Measurements from ENCODE around the gene SYCP2L. TPM values are rescaled to one million over a fixed set of nuclear protein-coding genes. Genes with fewer than 3 reads are reported as not detected.
A peak's percentile ranks its signal among the peaks of the same experiment; 100 is the strongest.
"Not testable (repeated sequence)": the region's sequence is repeated elsewhere in the genome, so short reads cannot be mapped to it uniquely, and the experiment has no call there.

Gene SYCP2L
- total RNA-seq, 1 donor from 2014 or later: 0.17 TPM

DNA sequence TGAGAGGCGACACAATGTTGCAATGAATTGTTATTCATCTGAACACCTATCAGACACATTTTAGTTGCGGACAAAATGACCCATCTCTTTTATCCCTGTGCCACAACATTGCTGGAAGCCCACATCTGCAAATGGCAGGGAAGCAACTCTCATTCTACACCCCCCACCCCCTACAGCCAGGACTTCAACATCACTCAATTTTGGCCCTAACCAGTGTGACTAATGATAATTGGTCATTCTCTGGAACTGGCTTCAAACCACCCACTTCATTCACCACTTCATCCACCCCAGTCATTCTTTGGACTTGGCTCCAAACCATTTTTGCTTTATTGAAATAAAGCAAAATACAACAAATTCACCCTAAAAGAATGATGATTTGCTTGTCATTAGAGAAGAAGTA, 6.5 kb upstream of the SYCP2L start:
- DNase-seq: no peak

GRCh38 chr6:10882253-10882630, 4.6 kb upstream of the SYCP2L start:
- not testable (repeated sequence) for DNase-seq

DNA sequence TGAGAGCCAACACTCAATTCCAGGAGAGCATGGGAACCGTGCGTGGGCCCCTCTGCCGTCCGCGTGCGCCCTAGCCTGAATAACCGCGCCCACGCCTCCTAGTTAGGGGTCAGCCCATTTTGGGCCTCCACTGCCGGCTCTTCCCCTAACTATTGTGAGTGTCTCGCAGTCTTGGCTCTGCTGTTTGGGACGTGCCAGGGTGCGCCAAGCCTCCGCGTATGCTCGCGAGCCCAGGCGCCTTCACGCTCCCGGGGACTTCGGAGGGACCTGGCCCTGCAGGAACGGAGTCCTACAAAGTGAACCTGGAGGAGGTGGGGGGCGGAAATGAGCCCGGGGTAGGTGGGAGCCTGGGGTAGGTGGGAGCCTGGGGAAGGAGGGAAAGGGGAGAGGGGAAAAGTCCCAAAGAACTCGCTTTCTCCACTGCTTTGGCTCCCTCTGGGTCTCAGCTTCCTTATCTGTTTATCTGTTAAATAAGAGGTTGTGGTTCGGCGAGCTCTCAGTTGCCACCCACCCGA, 4.1 kb upstream of the SYCP2L start:
- DNase-seq: no peak

- DNase-seq: no peak
Observed at GRCh38 chr6:10883312-10884244, 3.3 kb upstream of the SYCP2L start.

DNA sequence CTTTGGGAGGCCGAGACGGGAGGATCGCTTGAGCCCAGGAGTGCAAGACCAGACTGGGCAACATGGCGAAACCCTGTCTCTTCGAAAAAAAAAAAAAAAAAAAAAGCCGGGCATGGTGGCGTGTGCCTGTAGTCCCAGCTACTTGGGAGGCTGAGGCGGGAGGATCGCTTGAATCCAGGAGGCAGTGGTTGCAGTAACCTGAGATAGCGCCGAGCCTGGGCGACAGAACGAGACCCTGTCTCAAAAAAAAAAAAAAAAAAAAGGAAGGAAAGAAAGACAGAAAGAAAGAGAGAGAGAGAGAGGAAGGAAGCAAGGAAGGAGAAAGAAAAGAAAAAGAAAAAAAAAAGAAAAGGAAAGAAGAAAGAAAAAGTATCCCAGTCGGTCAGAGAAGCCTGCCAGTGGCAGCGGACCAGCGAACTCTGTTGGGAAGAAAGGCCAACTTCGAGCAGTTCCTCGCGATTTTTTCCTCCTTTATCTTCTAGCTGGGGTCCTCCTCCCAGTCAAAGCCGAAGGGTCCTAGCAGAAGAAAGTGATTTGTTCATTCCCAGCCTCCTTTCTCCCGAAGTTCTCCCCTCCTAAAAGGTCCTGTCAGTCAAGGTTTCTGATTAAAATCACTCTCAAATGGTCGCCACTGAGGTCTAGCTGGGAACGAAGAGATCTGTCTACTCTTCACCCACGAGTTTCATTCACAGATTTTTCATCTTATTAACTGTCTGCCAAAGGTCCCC, 2.4 kb upstream of the SYCP2L start:
- no peak for DNase-seq

DNA sequence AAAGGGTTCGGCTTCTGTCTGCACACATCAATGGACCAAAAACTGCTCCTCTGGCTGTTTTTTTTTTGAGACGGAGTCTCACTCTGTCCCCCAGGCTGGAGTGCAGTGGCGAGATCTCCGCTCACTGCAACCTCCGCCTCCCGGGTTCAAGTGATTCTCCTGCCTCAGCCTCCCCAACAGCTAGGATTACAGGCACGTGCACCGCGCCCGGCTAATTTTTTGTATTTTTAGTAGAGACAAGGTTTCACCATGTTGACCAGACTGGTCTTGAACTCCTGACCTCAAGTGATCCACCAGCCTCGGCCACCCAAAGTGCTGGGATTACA, 524 bp upstream of the SYCP2L start:
- DNase-seq: not testable (repeated sequence)

DNA sequence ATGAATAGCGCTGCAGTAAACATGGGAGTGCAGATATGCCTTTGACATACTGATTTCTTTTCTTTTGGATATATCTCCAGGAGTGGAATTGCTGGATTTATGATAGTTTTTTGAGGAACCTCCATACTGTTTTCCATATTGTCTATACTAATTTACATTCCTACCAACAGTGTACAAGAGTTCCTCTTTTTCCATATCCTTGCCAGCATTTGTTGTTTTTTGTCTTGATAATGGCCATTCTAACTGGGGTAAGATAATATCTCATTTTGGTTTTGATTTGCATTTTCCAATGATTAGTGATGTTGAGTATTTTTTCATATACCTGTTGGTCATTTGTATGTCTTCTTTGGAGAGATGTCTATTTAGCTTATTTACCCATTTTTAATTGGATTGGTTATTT, 3.3 kb downstream of the SYCP2L start:
- no peak for DNase-seq

GRCh38 chr6:10891960-10892359, 5.1 kb downstream of the SYCP2L start:
- DNase-seq: no peak

- DNase-seq: no peak
Observed at GRCh38 chr6:10894958-10895357, 8.1 kb downstream of the SYCP2L start.

- no peak for DNase-seq
Observed at GRCh38 chr6:10896691-10897090, 9.8 kb downstream of the SYCP2L start.

DNA sequence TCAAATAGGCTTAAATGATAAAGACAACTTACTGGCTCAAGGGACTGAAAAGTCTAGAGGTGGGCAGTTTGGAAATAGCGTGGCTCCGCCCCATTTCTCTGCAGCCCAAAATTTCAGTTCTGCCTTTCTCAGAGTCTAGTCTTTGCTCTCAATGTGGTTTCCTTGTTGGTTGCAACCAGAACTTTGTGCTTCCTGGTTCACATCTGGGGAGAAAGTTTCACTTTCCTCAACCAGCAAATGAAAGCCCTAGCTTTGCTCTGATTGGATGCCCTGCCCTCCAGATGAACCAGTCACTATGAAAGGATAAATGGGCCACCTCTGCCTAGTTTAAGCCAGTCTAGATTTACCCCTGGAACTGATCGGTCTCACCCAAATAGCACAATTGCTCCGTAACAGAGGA, 14.9 kb downstream of the SYCP2L start:
- no peak for DNase-seq

DNA sequence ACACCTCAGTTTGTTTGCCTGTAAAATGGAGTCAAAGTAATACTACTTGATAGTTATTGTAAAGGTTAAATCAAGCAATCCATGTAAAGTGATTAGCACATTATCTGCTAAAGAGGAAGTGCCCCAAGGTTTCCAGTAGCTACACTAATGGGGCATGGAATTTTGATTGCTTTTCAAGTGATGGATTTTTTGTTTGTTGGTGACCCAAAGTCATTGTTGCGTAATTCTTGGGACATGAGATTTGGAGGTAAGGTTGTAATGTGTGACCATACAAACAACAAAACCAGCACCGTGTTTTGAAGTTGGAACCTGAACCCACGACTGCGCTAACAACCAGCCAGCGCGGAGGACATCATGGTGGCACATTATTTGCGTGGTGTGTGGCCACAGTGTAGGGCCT, 17.2 kb downstream of the SYCP2L start:
- no peak for DNase-seq

DNA sequence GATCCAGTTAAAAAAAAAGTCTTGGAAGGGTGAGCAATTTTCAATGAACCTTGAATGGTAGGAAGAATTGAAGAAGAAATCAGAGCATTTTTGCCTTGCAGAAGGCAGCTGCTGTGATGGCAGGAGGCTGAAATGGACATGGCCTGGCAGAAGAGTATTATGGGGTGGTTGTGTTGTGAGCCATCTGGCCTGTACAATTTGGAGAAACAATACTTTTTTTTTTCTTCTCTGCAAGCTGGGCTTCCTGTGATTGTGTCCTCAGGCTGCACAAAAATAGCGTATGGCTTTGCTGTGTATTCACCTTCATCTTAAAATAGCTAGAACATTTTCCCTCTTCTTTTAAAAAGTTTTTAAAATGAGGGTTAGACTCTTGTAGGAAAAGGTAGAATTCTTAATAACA, 21.4 kb downstream of the SYCP2L start:
- peak; percentile 62 for DNase-seq

DNA sequence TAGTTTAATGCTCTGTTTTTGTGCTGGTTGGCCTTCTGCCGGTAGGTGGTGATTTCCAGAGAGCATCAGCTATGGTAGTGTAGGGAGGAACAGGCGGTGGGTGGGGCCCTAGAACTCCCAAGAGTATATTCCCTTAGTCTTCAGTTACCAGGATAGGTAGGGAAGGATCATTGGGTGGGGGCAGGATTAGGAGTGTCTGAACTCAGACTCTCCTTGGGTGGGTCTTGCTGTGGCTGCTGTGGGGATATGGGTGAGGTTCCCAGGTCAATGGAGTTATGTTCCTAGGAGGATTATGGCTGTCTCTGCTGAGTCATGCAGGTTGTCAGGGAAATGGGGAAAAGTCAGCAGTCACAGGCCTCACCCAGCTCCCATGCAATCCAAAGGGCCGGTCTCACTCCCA, 32.7 kb downstream of the SYCP2L start:
- DNase-seq: not testable (repeated sequence)

- no peak for DNase-seq
Observed at GRCh38 chr6:10933126-10933525, 46.3 kb downstream of the SYCP2L start.

DNA sequence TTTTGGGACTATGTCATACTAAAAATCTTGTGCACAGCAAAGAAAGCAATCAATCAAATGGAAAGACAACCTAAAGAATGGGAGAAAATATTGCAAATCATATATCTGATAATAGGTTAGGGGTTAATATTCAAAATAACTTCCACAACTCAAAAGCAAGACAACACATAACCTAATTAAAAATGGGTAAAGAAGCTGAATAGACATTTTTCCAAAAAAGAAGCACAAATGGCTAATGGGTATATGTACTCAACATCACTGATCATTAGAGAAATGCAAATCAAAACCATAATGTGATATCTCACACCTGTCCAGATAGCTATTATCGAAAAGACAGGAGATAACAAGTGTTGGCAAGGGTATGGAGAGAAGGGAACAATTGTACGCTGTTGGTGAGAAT, 53.0 kb downstream of the SYCP2L start:
- no peak for DNase-seq

GRCh38 chr6:10945845-10946244, 59.0 kb downstream of the SYCP2L start:
- DNase-seq: no peak

DNA sequence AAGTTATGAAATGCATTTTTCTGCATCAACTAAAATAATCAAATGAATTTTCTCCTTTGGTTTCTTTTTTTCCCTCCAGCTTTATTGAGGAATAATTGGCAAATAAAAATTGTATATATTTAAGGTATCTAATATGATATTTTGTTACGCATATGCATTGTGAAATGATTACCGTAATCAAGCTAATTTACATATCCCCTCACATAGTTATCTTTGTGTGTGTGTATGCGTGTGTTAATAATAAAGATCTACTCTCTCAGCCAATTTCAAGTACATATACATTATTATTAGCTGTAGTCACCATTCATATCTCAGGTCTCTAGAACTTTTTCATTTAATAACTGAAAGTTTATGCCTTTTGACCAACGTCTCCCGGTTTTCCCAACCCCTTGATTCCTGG, 61.1 kb downstream of the SYCP2L start:
- no peak for DNase-seq

- DNase-seq: no peak
Observed at GRCh38 chr6:10949579-10950490, 63.0 kb downstream of the SYCP2L start.

- DNase-seq: peak; percentile 64
Observed at GRCh38 chr6:10951675-10952282, 64.9 kb downstream of the SYCP2L start.

- DNase-seq: peak; percentile 87
Observed at GRCh38 chr6:10954590-10955010, 67.7 kb downstream of the SYCP2L start.

DNA sequence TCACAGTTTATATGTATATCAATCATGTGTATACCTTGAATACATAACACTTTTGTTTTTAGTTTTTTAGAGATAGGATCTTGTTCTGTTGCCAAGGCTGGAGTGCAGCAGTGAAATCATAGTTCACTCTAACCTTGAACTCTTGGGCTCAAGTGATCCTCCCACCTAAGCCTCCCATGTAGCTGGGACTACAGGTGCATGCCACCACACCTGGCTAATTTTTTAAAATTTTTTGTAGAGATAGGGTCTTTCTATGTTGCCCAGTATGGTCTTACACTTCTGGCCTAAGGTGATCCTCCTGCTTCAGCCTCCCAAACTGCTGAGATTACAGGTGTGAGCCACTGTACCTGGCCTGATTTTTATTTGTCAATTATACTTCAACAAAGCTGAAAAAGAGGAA, 69.9 kb downstream of the SYCP2L start:
- DNase-seq: no peak

Data from dermis blood vessel endothelial cell (primary cell).